A673 (cell line): Measurements from ENCODE around the gene SH3PXD2B.
A peak's percentile ranks its signal among the peaks of the same experiment; 100 is the strongest.

Experiments used
- EZH2 ChIP-seq: fragments of 200-600 bp; sonication (generic); IDR thresholded peaks from 2 replicates; pipeline ENCODE4 v1.6.1; 2017; ENCODE audit warnings: borderline replicate concordance, low read depth, mild to moderate bottlenecking, mixed read lengths, antibody characterized with exemption, low read length; ENCODE audit not compliant: poor library complexity, severe bottlenecking
- TF ChIP-seq, protein P1 (sequence below): fragments of 300-800, 200-600 bp; sonication (generic); conservative IDR thresholded peaks from 2 replicates; pipeline ENCODE4 v1.5.1; 2017; ENCODE audit warnings: low read depth, mild to moderate bottlenecking, antibody characterized with exemption, low read length, moderate library complexity, mixed read lengths

DNA sequence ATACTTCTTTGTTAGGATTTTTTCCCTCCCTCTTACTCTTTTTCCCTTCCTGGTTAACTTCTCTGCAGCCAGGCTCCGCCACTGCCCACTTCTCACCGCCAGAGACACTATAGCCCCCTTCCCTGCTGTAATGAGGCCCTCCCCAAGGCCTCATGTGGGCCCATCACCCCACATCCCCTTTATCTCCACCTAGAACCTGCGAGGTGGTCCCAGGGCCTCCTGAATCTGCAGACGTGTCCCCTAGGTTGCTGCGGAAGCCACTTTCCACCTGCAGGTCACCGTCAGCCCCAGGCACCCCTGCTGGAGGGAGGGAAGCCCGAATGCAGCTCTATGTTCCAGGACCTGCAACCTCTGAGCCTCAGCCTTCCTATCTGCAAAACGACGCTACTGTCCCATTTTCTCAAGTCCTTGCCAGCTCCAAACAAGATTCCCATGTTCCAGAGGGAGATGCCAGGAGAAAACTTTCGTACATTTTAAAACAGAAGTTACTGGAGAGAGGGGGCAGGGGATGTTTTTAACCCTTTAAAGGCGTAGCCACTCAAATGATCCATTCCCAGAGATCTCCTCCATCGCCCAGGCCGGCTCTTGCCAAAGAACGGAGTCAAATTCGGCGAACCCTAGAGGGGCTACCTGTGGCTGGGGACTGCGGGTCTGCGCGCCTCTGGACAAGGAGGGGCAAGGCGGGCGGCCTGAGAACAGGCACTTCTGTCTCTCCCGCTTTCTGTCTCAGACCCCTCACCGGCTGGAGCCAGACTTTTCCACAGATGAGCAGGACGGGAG is 929 bp downstream of the SH3PXD2B start:
- TF ChIP-seq, protein P1, sequence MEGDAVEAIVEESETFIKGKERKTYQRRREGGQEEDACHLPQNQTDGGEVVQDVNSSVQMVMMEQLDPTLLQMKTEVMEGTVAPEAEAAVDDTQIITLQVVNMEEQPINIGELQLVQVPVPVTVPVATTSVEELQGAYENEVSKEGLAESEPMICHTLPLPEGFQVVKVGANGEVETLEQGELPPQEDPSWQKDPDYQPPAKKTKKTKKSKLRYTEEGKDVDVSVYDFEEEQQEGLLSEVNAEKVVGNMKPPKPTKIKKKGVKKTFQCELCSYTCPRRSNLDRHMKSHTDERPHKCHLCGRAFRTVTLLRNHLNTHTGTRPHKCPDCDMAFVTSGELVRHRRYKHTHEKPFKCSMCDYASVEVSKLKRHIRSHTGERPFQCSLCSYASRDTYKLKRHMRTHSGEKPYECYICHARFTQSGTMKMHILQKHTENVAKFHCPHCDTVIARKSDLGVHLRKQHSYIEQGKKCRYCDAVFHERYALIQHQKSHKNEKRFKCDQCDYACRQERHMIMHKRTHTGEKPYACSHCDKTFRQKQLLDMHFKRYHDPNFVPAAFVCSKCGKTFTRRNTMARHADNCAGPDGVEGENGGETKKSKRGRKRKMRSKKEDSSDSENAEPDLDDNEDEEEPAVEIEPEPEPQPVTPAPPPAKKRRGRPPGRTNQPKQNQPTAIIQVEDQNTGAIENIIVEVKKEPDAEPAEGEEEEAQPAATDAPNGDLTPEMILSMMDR, result peak; percentile 56
- no peak for TF ChIP-seq EZH2
